Measurements from ENCODE around the gene NSUN4. TPM values are rescaled to one million over a fixed set of nuclear protein-coding genes. Genes with fewer than 3 reads are reported as not detected.
A peak's percentile ranks its signal among the peaks of the same experiment; 100 is the strongest.

The NSUN4 gene
- total and polyA plus RNA-seq, 4 experiments from 2014 or later, result 7.7 to 26.9 (median 22.5) TPM

- DNase-seq, result no peak
- no peaks in the 10 kb centered on the region for H3K36me3 ChIP-seq (ENCODE audit: insufficient read depth, low read length)
- ChIA-PET CTCF (ENCODE audit: partially characterized antibody) (interaction anchor here (0.6 to 7.4 kb wide), 3 partner anchors 17 to 123 kb away, joined by 3 to 39 read pairs (median 3); no protein-coding TSS in a partner anchor), POLR2A (ENCODE audit: partially characterized antibody) (no interaction called here)
- no peak overlapping the region for H3K27ac ChIP-seq (ENCODE audit: low read depth, low read length)
- H3K9me3 ChIP-seq (ENCODE audit: control insufficient read depth in 1 of 2, low read length in 2 of 2), result no peaks in the 10 kb centered on the region
- Mint-ChIP-seq H3K4me1 (peaks cover 4 to 8% (median 6%) of the 10 kb centered on the region in 4 donors), H3K27ac (no peak overlapping the region), H3K36me3 (peaks cover 0 to 3% of the 10 kb centered on the region in 2 donors), H3K9me3 (no peaks in the 10 kb centered on the region), H3K27me3 (no peaks in the 10 kb centered on the region), H3K4me3 (no peak overlapping the region)
- intact Hi-C loops (cut with micrococcal nuclease), result no loop called here
- peaks cover 16% of the 10 kb centered on the region for H3K4me1 ChIP-seq (ENCODE audit: insufficient read depth, low read length)
- H3K4me3 ChIP-seq (ENCODE audit: low read length in 2 of 2), result no peak overlapping the region
- no peaks in the 10 kb centered on the region for H3K27me3 ChIP-seq (ENCODE audit: insufficient read depth, low read length)
These were observed 64.6 kb downstream of the NSUN4 start for GRCh38 chr1:46405197-46405555.

- ChIA-PET POLR2A (ENCODE audit: partially characterized antibody) (no interaction called here), CTCF (ENCODE audit: partially characterized antibody) (interaction anchor here (1.0 to 7.4 kb wide), 2 partner anchors 20 to 122 kb away, joined by 3 to 39 read pairs; no protein-coding TSS in a partner anchor)
- Histone ChIP-seq H3K27me3 (ENCODE audit: insufficient read depth, low read length) (no peaks in the 10 kb centered on the region), H3K4me1 (ENCODE audit: insufficient read depth, low read length) (peaks cover 16% of the 10 kb centered on the region), H3K4me3 (ENCODE audit: low read length in 2 of 2) (no peak overlapping the region), H3K36me3 (ENCODE audit: insufficient read depth, low read length) (no peaks in the 10 kb centered on the region), H3K9me3 (ENCODE audit: control insufficient read depth in 1 of 2, low read length in 2 of 2) (no peaks in the 10 kb centered on the region), H3K27ac (ENCODE audit: low read depth, low read length) (no peak overlapping the region)
- Mint-ChIP-seq H3K27me3 (no peaks in the 10 kb centered on the region), H3K27ac (peak overlapping the region in 1 of 7 donors; percentile 31), H3K36me3 (peaks cover 0 to 3% of the 10 kb centered on the region in 2 donors), H3K9me3 (no peaks in the 10 kb centered on the region), H3K4me1 (peaks cover 4 to 8% (median 6%) of the 10 kb centered on the region in 4 donors), H3K4me3 (no peak overlapping the region)
- intact Hi-C loops (cut with micrococcal nuclease), result loop anchor here (1.0 to 2.0 kb wide), 2 partner anchors 123 to 319 kb away; no protein-coding TSS in a partner anchor
- no peak for DNase-seq
These were observed 65.1 kb downstream of the NSUN4 start for GRCh38 chr1:46405724-46406123.

- no peak for DNase-seq
- intact Hi-C loops (cut with micrococcal nuclease), result loop anchor here (1.0 to 2.0 kb wide), 2 partner anchors 121 to 318 kb away; no protein-coding TSS in a partner anchor
These were observed 66.4 kb downstream of the NSUN4 start for GRCh38 chr1:46406881-46407608.

GRCh38 chr1:46407636-46408035 lies 67.0 kb downstream of the NSUN4 start:
- H3K4me3 Mint-ChIP-seq, result peak overlapping the region in 1 of 8 donors; percentile 38
- CTCF ChIA-PET (ENCODE audit: partially characterized antibody), result interaction anchor here (0.8 to 7.4 kb wide), 6 partner anchors 11 to 121 kb away, joined by 3 to 39 read pairs (median 8); no protein-coding TSS in a partner anchor
- POLR2A ChIA-PET (ENCODE audit: partially characterized antibody), result no interaction called here

More at GRCh38 chr1:46406881-46407608, 66.4 kb downstream of the NSUN4 start:
- H3K9me3 Mint-ChIP-seq, result no peaks in the 10 kb centered on the region
- POLR2A ChIA-PET (ENCODE audit: partially characterized antibody), result interaction anchor here (1.0 kb wide), 1 partner anchor 15 kb away, joined by 3 read pairs; no protein-coding TSS in a partner anchor
- H3K4me3 Mint-ChIP-seq, result peak overlapping the region in 3 of 8 donors; percentile 38 to 58 (median 41)
- Histone ChIP-seq H3K4me1 (ENCODE audit: insufficient read depth, low read length) (peaks cover 16% of the 10 kb centered on the region), H3K27me3 (ENCODE audit: insufficient read depth, low read length) (no peaks in the 10 kb centered on the region), H3K36me3 (ENCODE audit: insufficient read depth, low read length) (no peaks in the 10 kb centered on the region), H3K27ac (ENCODE audit: low read depth, low read length) (no peak overlapping the region), H3K4me3 (ENCODE audit: low read length in 2 of 2) (no peak overlapping the region), H3K9me3 (ENCODE audit: control insufficient read depth in 1 of 2, low read length in 2 of 2) (no peaks in the 10 kb centered on the region)
- peak overlapping the region in 6 of 7 donors; percentile 9 to 79 (median 60) for H3K27ac Mint-ChIP-seq
- H3K4me1 Mint-ChIP-seq, result peaks cover 4 to 8% (median 7%) of the 10 kb centered on the region in 4 donors
- H3K27me3 Mint-ChIP-seq, result no peaks in the 10 kb centered on the region
- CTCF ChIA-PET (ENCODE audit: partially characterized antibody), result interaction anchor here (0.6 to 7.4 kb wide), 10 partner anchors 9 to 178 kb away, joined by 3 to 39 read pairs (median 5); no protein-coding TSS in a partner anchor
- H3K36me3 Mint-ChIP-seq, result peaks cover 0 to 3% of the 10 kb centered on the region in 2 donors

GRCh38 chr1:46408356-46409062 lies 67.9 kb downstream of the NSUN4 start:
- H3K36me3 Mint-ChIP-seq, result peaks cover 0 to 1% of the 10 kb centered on the region in 2 donors
- no peaks in the 10 kb centered on the region for H3K36me3 ChIP-seq (ENCODE audit: insufficient read depth, low read length)
- no peak for DNase-seq
- H3K4me1 Mint-ChIP-seq, result peaks cover 4 to 15% (median 10%) of the 10 kb centered on the region in 4 donors
- no peak overlapping the region for H3K27ac ChIP-seq (ENCODE audit: low read depth, low read length)
- no peaks in the 10 kb centered on the region for H3K27me3 ChIP-seq (ENCODE audit: insufficient read depth, low read length)
- H3K9me3 Mint-ChIP-seq, result no peaks in the 10 kb centered on the region
- POLR2A ChIA-PET (ENCODE audit: partially characterized antibody), result interaction anchor here (1.0 kb wide), 1 partner anchor 14 kb away, joined by 5 read pairs; no protein-coding TSS in a partner anchor
- no peak overlapping the region for H3K4me3 Mint-ChIP-seq
- H3K27me3 Mint-ChIP-seq, result no peaks in the 10 kb centered on the region
- H3K27ac Mint-ChIP-seq, result peak overlapping the region in 1 of 7 donors; percentile 38
- H3K4me1 ChIP-seq (ENCODE audit: insufficient read depth, low read length), result peaks cover 22% of the 10 kb centered on the region
- intact Hi-C loops (cut with micrococcal nuclease), result no loop called here
- H3K4me3 ChIP-seq (ENCODE audit: low read length in 2 of 2), result no peak overlapping the region
- CTCF ChIA-PET (ENCODE audit: partially characterized antibody), result interaction anchor here (1.1 to 7.4 kb wide), 3 partner anchors 10 to 120 kb away, joined by 3 to 39 read pairs (median 10); no protein-coding TSS in a partner anchor
- no peaks in the 10 kb centered on the region for H3K9me3 ChIP-seq (ENCODE audit: control insufficient read depth in 1 of 2, low read length in 2 of 2)

More at GRCh38 chr1:46407636-46408035, 67.0 kb downstream of the NSUN4 start:
- H3K9me3 Mint-ChIP-seq, result no peaks in the 10 kb centered on the region
- no peaks in the 10 kb centered on the region for H3K36me3 ChIP-seq (ENCODE audit: insufficient read depth, low read length)
- peaks cover 0 to 3% of the 10 kb centered on the region in 2 donors for H3K36me3 Mint-ChIP-seq
- peaks cover 16% of the 10 kb centered on the region for H3K4me1 ChIP-seq (ENCODE audit: insufficient read depth, low read length)
- intact Hi-C loops (cut with micrococcal nuclease), result loop anchor here (2.0 kb wide), 1 partner anchor 317 kb away; no protein-coding TSS in a partner anchor
- no peaks in the 10 kb centered on the region for H3K27me3 Mint-ChIP-seq
- peaks cover 4 to 10% (median 7%) of the 10 kb centered on the region in 4 donors for H3K4me1 Mint-ChIP-seq
- H3K27ac ChIP-seq (ENCODE audit: low read depth, low read length), result no peak overlapping the region
- no peak for DNase-seq
- no peak overlapping the region for H3K4me3 ChIP-seq (ENCODE audit: low read length in 2 of 2)
- H3K27ac Mint-ChIP-seq, result peak overlapping the region in 6 of 7 donors; percentile 9 to 79 (median 60)
- no peaks in the 10 kb centered on the region for H3K9me3 ChIP-seq (ENCODE audit: control insufficient read depth in 1 of 2, low read length in 2 of 2)
- no peaks in the 10 kb centered on the region for H3K27me3 ChIP-seq (ENCODE audit: insufficient read depth, low read length)

GRCh38 chr1:46409063-46409372 lies 68.4 kb downstream of the NSUN4 start:
- Histone ChIP-seq H3K9me3 (ENCODE audit: control insufficient read depth in 1 of 2, low read length in 2 of 2) (no peaks in the 10 kb centered on the region), H3K36me3 (ENCODE audit: insufficient read depth, low read length) (no peaks in the 10 kb centered on the region), H3K27me3 (ENCODE audit: insufficient read depth, low read length) (no peaks in the 10 kb centered on the region), H3K27ac (ENCODE audit: low read depth, low read length) (no peak overlapping the region), H3K4me3 (ENCODE audit: low read length in 2 of 2) (no peak overlapping the region), H3K4me1 (ENCODE audit: insufficient read depth, low read length) (peaks cover 25% of the 10 kb centered on the region)
- Mint-ChIP-seq H3K36me3 (no peaks in the 10 kb centered on the region), H3K4me1 (peaks cover 4 to 20% (median 15%) of the 10 kb centered on the region in 4 donors), H3K9me3 (no peaks in the 10 kb centered on the region), H3K27me3 (no peaks in the 10 kb centered on the region), H3K4me3 (no peak overlapping the region), H3K27ac (no peak overlapping the region)
- CTCF ChIA-PET (ENCODE audit: partially characterized antibody), result interaction anchor here (2.6 to 7.4 kb wide), 2 partner anchors 13 to 119 kb away, joined by 10 to 39 read pairs; no protein-coding TSS in a partner anchor
- POLR2A ChIA-PET (ENCODE audit: partially characterized antibody), result interaction anchor here (1.0 kb wide), 1 partner anchor 13 kb away, joined by 5 read pairs; no protein-coding TSS in a partner anchor
- intact Hi-C loops (cut with micrococcal nuclease), result no loop called here
- DNase-seq, result no peak

All from CD4-positive, alpha-beta memory T cell (primary cell).